HL-60/S4 (cell line): Measurements from ENCODE around the gene IER5.
"Not testable (repeated sequence)": the region's sequence is repeated elsewhere in the genome, so short reads cannot be mapped to it uniquely, and the experiment has no call there.

ENCODE experiments used
- in situ Hi-C: fragments of 300-500 bp; cut with MboI; formaldehyde crosslinking; loops from 2 replicates; pipeline ENCODE4 v1.14.3; 2022; ENCODE audit warnings: low sequenced_read_pairs

The IER5 gene

GRCh38 chr1:181088079-181089016 lies at the start of gene IER5:
TSS of gene IER5 (plus strand) at chr1:181088700. CDS start at chr1:181088903, 203 bp downstream.
- in situ Hi-C loops, result no loop called here

DNA sequence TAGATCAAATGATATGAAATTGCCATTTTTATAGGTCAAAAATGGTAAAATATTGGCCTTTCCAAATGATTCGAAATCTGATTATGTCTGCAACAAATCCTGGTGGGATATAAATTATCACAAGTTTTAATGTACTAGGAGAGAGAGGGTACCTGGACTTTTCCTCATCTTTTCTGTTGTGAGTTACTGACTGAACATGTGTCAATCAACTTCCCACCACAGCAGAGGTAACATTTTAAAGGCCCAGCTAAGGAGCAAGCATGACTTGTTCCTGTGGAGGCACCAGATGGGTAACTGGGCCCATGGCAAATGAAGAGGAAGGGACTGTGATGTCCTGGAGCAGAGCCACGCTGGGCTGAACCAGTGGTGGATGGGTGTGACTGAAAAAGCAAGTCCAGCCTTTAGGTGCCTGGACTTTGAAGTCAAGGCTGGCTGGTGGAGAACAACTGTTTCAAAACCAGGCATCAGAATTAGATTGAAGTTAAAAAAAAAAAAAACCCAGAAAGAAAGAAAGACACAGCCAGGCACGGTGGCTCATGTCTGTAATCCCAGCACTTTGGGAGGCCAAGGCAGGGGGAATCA lies 48.1 kb upstream of the IER5 start:
- in situ Hi-C loops, result no loop called here

DNA sequence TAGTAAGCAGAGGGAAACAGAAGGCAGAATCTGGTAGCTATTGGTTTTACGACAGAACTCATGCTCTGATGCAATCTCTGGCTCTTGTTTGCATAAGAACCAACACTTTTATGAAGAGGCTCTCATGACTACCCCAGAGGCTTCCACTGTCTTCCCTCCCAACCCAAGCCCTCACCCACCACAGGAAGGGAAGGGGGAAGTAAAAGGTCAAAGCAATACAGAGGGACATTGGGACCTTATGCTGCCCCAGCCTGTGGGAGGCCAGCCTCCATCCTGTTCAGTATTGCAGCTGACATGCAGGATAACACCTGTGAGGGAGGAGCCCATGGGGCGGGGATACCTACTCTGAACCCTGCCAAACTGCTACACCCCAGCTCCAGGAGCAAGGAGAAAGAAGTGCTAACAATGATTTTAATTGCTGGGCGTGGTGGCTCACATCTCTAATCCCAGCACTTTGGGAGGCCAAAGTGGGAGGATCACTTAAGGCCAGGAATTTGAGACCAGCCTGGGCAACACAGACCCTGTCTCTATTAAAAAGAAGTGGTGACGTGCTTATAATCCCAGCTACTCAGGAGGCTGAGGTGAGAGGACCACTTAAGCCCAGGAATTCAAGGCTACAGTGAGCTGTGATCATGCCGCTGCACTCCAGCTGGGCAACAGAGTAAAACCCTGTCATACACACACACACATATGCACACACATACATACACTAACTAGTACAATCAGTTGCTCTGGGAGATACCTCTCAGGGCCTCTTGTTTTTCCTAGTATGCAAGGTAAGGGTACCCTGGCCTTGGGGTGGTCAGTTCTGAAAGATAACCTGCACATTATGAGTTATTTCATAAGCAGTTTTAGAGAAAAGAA lies 45.2 kb upstream of the IER5 start:
- in situ Hi-C loops, result no loop called here

- in situ Hi-C loops, result no loop called here
These were observed 44.0 kb upstream of the IER5 start for GRCh38 chr1:181044449-181044966.

- in situ Hi-C loops, result not testable (repeated sequence)
These were observed 42.6 kb upstream of the IER5 start for GRCh38 chr1:181045946-181046345.

DNA sequence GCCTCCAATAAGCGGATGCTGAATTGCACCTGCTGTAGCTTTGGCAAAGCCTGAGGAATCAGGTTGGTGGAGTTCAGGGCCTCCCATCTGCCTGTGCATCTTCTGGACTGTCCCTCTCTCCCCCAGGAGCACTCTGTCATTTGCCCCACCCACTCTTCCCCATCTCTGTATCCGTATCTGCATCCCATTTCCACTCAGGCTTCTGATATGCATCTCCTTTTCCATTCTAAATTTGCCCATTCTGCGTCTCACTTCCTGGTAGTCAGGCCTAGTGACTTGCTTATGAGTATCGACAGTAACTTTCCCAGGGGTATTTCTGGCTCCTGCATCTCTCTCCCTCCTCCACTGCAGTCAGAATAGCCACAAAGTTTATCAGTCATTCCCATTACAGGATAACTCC lies 39.1 kb upstream of the IER5 start:
- in situ Hi-C loops, result no loop called here

DNA sequence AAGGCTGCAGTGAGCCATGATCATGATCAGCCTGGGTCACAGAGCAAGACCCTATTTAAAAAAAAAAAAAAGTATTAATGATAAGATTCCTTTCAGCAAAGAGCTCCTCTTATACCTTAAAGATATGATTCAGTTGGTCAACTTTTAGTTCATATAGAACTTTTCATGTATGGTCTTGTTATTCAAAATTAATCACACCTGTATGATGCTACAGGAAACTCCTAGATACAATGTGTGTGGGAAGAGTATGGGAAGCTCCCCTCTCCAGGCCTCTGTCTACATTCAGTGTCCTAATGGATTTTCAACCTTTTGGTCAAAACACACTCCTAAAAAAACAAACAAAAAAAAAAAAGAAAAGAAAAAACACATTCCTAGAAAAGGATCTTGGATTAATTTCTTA lies 37.6 kb upstream of the IER5 start:
- in situ Hi-C loops, result no loop called here

- in situ Hi-C loops, result no loop called here
These were observed 31.9 kb upstream of the IER5 start for GRCh38 chr1:181056560-181056959.

DNA sequence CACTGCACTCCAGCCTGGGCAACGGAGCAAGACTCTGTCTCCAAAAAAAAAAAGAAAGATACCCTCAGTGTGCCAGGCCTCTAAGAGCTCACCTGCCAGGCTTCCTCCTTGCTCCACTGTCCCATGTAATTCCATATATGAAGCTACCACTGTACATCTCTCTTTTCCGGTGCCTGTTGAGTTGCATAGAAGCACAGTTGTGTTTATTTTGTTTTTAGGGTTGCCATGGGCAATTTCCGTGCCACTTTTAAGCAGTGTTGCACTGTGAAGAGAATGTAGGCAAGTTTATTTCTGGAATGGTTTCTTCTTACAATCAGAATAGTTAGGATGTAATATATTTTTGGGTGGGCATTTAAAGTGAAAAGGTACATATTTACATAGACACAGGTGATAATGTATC lies 31.4 kb upstream of the IER5 start:
- in situ Hi-C loops, result no loop called here

- in situ Hi-C loops, result no loop called here
These were observed 29.1 kb upstream of the IER5 start for GRCh38 chr1:181059435-181059834.

GRCh38 chr1:181060066-181060465 lies 28.4 kb upstream of the IER5 start:
- in situ Hi-C loops, result no loop called here

- in situ Hi-C loops, result not testable (repeated sequence)
These were observed 27.6 kb upstream of the IER5 start for GRCh38 chr1:181060947-181061346.

DNA sequence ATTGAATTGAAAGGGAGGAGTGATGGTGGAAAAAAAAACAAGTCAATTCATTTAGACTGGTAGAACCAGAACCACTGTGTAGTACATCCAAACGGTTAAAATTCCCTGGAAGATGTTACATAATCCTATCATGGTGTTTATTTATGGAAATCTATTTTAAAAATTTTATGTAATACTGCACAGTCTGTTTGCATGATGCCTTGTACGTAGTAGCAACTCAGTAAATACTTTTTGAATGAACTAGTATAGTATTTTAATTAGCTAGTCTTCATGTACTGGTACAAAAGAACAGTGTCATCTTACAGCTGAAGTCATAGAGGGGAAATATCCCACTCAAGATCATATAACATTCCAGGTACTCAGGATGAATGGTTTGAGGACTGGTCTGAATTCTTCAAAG lies 27.0 kb upstream of the IER5 start:
- in situ Hi-C loops, result no loop called here

DNA sequence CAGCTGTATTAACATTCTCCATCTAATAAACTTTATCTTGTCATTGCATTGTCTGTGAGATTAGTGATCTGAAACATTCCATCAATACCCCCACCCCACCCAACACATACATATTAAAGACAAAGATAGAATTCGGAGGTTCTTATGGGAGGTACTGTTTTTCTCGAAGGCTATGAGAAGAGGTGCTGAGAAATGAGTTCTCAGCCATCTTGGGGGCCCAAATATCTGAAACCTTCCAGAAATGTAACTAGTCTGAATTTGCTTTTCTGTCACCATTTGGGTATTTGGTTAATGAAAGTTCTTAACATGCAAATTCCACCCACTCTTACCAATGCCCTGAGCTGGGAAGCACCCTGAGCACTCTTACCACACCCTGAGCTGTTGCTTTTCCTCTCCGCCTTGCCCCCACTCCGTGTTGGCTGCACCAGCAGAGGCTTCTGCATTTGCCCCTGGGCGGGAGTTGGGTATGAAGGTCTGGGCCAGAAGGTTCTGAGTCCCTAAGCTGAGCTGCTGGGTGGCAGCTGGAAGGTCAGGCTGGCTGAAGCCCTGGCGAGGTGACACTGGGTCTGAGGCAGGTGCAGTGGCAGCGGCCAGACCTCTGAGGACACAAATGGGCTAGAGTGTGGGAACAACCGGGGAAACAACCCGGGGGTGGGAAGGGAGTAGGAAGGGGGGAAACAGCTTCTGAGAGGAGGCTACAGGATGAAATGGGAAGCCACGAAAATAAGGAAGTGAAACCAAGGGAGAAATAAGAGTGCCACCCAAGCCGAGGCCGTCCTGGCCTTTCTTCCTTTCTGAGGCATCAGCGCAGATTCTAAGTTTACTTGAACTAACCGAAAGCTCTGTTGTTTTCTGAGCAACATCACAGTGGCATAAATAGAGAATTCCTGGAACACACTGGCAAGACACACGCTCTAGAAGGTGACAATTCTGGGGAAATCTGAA lies 26.3 kb upstream of the IER5 start:
- in situ Hi-C loops, result no loop called here

GRCh38 chr1:181062836-181063428 lies 25.6 kb upstream of the IER5 start:
- in situ Hi-C loops, result no loop called here

DNA sequence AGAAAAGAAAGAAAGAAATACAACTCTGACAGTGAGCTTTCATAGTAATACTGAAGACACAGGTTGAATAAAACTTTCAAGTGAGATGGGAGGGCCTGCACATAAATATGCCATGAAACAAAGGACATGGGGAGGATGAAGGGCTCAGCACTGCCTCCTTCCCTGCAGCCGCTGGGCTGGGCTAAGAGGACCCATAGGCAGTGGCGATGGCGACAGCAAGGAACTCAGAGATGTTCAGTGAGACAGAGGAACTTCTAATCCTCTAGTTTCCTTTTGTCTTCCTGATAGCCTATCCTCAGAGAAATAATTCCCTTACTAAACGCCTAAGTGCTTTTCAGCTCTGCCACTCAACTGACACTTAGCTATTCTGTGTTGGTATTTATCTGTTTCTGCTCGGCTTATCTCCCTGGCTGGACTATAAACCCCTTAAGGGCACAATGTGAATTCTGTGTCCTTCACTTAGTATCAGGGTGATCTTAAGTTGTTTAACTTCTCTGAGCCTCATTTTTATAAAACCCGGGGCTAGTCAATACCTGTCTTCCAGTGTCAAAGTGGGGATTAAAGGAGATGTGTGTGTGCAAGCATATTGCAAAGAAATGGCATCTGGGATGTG lies 24.4 kb upstream of the IER5 start:
- in situ Hi-C loops, result no loop called here

- in situ Hi-C loops, result no loop called here
These were observed 23.8 kb upstream of the IER5 start for GRCh38 chr1:181064702-181065101.

- in situ Hi-C loops, result no loop called here
These were observed 14.9 kb upstream of the IER5 start for GRCh38 chr1:181073638-181074037.

GRCh38 chr1:181075766-181076350 lies 12.6 kb upstream of the IER5 start:
- in situ Hi-C loops, result no loop called here
